Endothelial cell (in vitro differentiated cells): Measurements from ENCODE around the gene PEX10. TPM values are rescaled to one million over a fixed set of nuclear protein-coding genes. Genes with fewer than 3 reads are reported as not detected.
A peak's percentile ranks its signal among the peaks of the same experiment; 100 is the strongest.

Experiments
- DNase-seq: peaks from one replicate; pipeline ENCODE4 v3.0.0; 2021; ENCODE audit warnings: low spot score
- H3K27ac Mint-ChIP-seq: one replicate; pipeline ENCODE4 v1.8.0; 2021; ENCODE audit warnings: mixed read lengths, inconsistent platforms; ENCODE audit not compliant: unreplicated experiment
- H3K27me3 Mint-ChIP-seq: one replicate; pipeline ENCODE4 v1.8.0; 2021; ENCODE audit warnings: mild to moderate bottlenecking, moderate library complexity, mixed read lengths, inconsistent platforms; ENCODE audit not compliant: unreplicated experiment
- H3K36me3 Mint-ChIP-seq: one replicate; pipeline ENCODE4 v1.8.0; 2021; ENCODE audit warnings: mild to moderate bottlenecking, low read depth, mixed read lengths, inconsistent platforms; ENCODE audit not compliant: unreplicated experiment
- H3K4me1 Mint-ChIP-seq: one replicate; pipeline ENCODE4 v1.8.0; 2021; ENCODE audit warnings: mild to moderate bottlenecking, mixed read lengths, inconsistent platforms; ENCODE audit not compliant: unreplicated experiment
- H3K4me3 Mint-ChIP-seq: one replicate; pipeline ENCODE4 v1.8.0; 2021; ENCODE audit warnings: mild to moderate bottlenecking, mixed read lengths, inconsistent platforms; ENCODE audit not compliant: unreplicated experiment
- H3K9me3 Mint-ChIP-seq: one replicate; pipeline ENCODE4 v1.8.0; 2021; ENCODE audit warnings: mixed read lengths, inconsistent platforms; ENCODE audit not compliant: unreplicated experiment
- total RNA-seq: library from RNA; stranded (reverse); fragmentation: NEBNext Ultra II Directional; extraction: Animal tissue kit (Norgen Biotek cat#: 25700); gene quantifications from one replicate; pipeline ENCODE4 v1.2.1, GENCODE V29; 2021; ENCODE audit not compliant: unreplicated experiment
- TF ChIP-seq, protein P1 (sequence below): fragments of 200-600 bp; sonication (generic); IDR thresholded peaks from one replicate; pipeline ENCODE4 v1.5.0; 2021; ENCODE audit warnings: antibody characterized with exemption; ENCODE audit not compliant: unreplicated experiment

The PEX10 gene
- total RNA-seq, 1 donor from 2014 or later = 25.4 TPM

GRCh38 chr1:2382621-2383361, 29.6 kb downstream of the PEX10 start:
- Mint-ChIP-seq H3K27ac (no peak overlapping the region), H3K4me3 (no peak overlapping the region), H3K36me3 (peaks cover 2% of the 10 kb centered on the region), H3K4me1 (no peaks in the 10 kb centered on the region), H3K9me3 (no peaks in the 10 kb centered on the region), H3K27me3 (peaks cover 3% of the 10 kb centered on the region)
- TF ChIP-seq, protein P1, sequence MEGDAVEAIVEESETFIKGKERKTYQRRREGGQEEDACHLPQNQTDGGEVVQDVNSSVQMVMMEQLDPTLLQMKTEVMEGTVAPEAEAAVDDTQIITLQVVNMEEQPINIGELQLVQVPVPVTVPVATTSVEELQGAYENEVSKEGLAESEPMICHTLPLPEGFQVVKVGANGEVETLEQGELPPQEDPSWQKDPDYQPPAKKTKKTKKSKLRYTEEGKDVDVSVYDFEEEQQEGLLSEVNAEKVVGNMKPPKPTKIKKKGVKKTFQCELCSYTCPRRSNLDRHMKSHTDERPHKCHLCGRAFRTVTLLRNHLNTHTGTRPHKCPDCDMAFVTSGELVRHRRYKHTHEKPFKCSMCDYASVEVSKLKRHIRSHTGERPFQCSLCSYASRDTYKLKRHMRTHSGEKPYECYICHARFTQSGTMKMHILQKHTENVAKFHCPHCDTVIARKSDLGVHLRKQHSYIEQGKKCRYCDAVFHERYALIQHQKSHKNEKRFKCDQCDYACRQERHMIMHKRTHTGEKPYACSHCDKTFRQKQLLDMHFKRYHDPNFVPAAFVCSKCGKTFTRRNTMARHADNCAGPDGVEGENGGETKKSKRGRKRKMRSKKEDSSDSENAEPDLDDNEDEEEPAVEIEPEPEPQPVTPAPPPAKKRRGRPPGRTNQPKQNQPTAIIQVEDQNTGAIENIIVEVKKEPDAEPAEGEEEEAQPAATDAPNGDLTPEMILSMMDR = peak; percentile 54
- peak; percentile 72 for DNase-seq

- Mint-ChIP-seq H3K27me3 (peaks cover 3% of the 10 kb centered on the region), H3K4me1 (no peaks in the 10 kb centered on the region), H3K4me3 (no peak overlapping the region), H3K27ac (no peak overlapping the region), H3K36me3 (no peaks in the 10 kb centered on the region), H3K9me3 (no peaks in the 10 kb centered on the region)
- TF ChIP-seq, protein P1 = peak; percentile 83
- peak; percentile 89 for DNase-seq
These were observed 30.4 kb downstream of the PEX10 start for GRCh38 chr1:2381741-2382620.

DNA sequence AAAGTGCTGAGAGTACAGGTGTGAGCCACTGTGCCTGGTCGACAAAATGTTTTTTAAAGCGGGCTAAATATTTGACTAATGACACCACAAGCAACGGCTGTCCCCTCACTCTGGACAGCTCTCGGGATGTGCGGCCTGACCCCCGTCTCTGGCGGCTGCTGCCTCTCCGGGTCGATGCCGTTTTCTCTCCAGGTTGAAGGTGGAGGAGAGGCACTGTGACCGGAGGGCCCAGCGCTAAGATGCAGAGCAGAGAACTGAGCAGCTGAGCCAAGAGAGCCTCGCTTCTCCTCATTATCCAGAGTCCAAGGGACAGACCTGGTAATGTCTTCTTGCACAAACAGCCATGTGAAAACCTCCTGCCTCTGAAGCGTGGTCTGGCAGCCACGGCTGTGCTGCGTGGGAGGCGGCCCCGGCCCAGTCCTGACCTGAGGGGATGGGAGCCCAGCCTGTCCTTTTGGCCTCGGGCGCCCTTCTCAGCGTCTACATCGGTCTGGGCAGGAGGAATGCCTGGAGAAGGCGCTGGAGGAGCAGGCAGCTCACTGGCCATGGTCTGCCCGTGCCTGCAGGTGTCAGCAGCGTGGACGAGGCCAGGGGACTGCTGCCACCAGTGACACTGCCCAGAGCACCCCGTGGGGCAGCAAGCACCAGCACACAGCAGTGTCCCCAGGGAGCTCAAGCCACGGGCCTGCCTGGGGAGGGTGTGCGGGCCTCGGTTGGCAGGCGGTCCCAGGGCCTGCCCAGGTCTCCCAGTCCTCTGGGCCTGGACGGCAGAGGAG, 31.4 kb downstream of the PEX10 start:
- Mint-ChIP-seq H3K9me3 (no peaks in the 10 kb centered on the region), H3K27ac (no peak overlapping the region), H3K36me3 (no peaks in the 10 kb centered on the region), H3K27me3 (peaks cover 4% of the 10 kb centered on the region), H3K4me3 (no peak overlapping the region), H3K4me1 (no peaks in the 10 kb centered on the region)
- TF ChIP-seq, protein P1 = no peak
- DNase-seq = no peak

DNA sequence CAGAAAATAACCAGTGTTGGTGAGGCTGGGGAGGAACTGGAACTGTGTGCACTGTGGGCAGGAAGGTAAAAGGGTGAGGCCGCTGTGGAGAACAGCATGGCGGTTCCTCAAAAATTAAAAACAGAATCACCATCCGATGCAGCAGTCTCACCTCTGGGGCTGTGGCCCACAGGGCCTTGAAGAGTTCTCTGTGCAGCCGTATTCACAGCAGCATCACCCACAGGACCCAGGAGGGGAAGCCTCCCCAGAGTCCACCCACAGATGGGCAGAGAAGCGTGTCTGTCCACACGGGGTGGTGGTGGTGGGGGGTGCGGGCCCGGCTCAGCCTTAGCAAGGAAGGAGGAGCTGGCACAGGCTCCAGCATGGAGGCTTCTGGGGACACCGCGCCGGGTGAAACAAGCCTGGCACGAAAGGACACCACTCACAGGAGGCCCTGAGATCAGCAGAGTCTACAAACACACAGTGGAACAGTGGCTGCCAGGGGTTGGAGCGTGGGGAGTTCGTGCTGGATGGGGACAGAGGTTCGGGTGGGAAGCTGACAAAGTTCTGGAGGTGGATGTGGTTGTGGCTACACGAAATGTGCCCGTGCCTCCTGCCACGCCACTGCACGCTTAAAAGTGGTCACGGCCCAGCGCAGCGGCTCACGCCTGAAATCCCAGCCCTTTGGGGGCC, 32.5 kb downstream of the PEX10 start:
- Mint-ChIP-seq H3K27ac (no peak overlapping the region), H3K4me3 (no peak overlapping the region), H3K9me3 (no peaks in the 10 kb centered on the region), H3K36me3 (no peaks in the 10 kb centered on the region), H3K4me1 (no peaks in the 10 kb centered on the region), H3K27me3 (peaks cover 4% of the 10 kb centered on the region)
- TF ChIP-seq, protein P1 = no peak
- DNase-seq = no peak
